NCI-H345 treated with DMSO at 0.1 percent for 48 hours (cell line): ENCODE results near the gene EFCAB9.
"Not testable (repeated sequence)": the region's sequence is repeated elsewhere in the genome, so short reads cannot be mapped to it uniquely, and the experiment has no call there.

Experiments used
- DNase-seq: peaks from one replicate; lab custom pipeline; 2025; ENCODE audit not compliant: unreplicated experiment; lab: John Stamatoyannopoulos, UW

Gene EFCAB9

GRCh38 chr5:172188033-172188892, 5.7 kb upstream of the EFCAB9 start, which contains the start of gene STK10:
TSS of gene STK10 (minus strand) at chr5:172188224. CDS start at chr5:172188042, 182 bp downstream.
- DNase-seq = peak; percentile 80

DNA sequence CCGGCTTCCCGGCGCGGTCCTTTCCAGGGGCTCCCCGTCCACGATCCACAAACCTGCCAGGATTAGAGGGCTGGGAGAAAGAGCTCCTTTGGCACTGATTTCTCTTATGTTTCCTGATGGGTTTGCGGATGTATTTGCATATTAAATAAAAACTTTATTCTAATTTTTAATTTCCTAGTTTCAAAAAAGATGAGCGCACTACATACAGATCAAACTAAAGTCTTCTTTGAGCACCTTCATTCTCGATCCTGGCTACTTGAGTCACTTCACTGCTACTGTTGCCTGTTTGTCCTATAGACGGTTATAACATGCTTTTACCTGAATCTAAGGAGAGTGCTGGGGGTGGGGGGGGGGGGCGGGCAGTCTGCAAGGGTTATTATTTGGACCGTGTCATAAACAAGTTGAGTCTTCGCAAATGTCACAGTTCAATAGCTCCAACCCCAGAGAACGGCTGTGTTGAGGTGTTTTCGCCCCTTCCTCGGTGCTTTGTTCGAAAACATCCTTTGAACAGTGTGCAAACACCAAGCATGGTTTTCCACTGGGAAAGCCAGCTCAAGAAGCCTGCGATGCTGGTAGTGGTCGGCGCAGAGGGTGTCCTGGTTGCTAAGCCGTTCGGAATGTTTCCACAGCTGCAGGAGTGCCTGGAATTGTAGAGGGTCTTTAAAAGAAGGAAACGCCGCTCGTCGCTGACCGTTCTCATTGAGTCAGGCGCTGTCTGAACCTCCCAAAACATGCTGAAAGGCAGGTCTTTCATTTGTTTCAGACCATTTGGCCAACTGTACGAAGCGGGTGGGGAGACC, 4.9 kb upstream of the EFCAB9 start:
- DNase-seq = no peak

- no peak for DNase-seq
Observed at GRCh38 chr5:172189693-172190296, 4.2 kb upstream of the EFCAB9 start.

DNA sequence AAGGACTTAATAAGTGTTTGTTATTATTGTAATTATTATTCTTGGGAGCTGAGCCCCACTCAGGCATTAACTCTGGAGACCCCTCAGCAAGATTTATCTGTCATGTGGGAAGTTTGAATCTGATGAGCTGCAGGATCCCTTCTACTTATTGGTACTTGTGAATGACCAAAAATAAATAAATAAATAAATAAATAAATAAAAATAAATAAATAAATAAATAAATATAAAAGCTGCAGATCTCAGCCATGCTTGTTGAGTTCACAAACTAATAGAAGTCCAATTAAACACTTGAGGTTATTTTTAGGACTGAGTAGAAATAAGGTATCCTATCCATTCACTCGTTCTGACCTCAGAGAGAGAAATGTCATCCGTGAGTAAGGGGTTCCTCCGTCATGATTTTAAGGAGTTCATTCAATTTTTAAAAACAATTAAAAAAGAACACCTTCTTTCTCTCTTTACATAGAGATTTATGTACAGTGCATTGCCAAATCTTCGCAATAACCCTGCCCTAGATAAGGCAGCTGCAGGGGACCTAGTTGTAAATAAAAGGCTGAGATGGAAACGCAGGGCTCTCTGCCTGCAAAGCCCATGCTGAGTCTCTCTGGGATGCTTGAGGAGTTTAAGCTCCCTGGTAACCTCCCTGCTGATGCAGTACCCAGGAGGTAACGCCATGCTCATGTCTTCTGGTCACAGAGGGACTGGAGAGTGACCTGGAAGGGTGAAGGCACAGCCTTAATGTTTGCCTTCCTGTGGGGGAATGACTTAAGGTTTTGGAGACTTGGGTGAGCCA, 1.2 kb downstream of the EFCAB9 start:
- DNase-seq = no peak

DNA sequence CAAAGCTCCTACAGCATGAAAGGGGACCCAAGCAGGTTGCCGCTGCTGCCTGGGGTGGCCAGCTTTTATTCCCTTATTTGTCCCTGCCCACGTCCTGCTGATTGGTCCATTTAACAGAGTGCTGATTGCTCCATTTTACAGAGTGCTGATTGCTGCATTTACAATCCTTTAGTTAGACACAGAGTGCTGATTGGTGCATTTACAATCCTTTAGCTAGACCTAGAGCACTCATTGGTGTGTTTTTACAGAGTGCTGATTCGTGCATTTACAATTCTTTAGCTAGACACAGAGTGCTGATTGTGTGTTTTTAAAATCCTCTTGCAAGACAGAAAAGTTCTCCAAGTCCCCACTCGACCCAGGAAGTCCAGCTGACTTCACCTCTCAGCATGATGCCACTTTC, 3.8 kb downstream of the EFCAB9 start:
- not testable (repeated sequence) for DNase-seq

GRCh38 chr5:172199446-172199845, 5.5 kb downstream of the EFCAB9 start:
- DNase-seq = no peak

- DNase-seq = no peak
Observed at GRCh38 chr5:172200476-172200875, 6.5 kb downstream of the EFCAB9 start.

- DNase-seq = not testable (repeated sequence)
Observed at GRCh38 chr5:172205984-172206383, 12.0 kb downstream of the EFCAB9 start.

DNA sequence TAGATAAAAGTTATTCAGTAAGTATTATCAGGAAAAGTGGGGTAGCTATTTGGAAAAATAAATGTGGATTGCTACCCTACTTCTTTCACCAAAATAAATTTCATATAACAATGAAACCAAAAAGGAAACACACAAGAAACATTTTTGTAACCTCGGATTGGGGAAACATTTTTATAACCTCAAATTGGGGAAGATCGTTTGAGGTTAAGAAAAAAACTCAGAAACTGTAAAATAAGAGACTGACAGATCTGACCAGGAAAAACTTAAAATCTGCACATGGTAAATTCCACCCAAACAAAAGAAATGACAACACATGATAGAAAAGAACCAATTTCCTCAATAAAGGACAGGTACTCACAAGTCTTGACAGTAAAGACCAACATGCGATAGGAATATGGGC, 13.5 kb downstream of the EFCAB9 start:
- no peak for DNase-seq

DNA sequence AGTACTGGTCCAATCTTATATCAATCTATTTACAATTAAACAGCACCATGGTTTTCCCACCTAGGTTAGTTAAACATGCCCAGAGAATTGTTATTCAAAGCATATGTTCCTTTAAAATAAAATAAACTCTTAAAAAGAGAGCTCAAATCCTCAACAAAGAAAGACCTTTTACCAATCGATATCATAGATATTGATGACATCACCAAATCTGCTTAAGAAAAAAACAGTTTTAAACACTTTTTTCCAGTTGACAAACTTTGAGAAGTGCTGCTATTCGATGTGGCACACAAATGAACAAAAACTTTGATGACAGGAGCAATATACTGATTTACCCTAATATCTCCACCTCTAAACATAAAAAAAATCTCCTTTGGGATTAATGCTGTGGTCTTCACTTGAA, 15.7 kb downstream of the EFCAB9 start:
- DNase-seq = no peak

GRCh38 chr5:172211676-172212075, 17.7 kb downstream of the EFCAB9 start:
- DNase-seq = no peak

GRCh38 chr5:172213126-172213525, 19.2 kb downstream of the EFCAB9 start:
- no peak for DNase-seq

DNA sequence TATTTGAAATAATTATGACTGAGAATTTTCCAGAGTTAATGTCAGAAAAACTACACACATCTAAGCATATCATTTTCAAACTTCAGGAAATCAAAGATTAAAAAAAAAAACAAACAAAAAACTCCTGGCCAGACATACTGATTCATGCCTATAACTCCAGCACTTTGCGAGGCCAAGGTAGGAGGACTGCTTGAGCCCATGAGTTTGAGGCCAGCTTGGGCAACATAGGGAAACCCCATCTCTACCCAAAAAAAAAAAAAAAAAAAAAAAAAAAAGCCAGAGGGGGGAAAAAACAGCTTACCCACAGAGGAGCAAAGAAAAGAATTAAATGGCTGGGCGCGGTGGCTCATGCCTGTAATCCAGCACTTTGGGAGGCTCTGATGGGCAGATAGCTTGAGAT, 22.4 kb downstream of the EFCAB9 start:
- DNase-seq = no peak

DNA sequence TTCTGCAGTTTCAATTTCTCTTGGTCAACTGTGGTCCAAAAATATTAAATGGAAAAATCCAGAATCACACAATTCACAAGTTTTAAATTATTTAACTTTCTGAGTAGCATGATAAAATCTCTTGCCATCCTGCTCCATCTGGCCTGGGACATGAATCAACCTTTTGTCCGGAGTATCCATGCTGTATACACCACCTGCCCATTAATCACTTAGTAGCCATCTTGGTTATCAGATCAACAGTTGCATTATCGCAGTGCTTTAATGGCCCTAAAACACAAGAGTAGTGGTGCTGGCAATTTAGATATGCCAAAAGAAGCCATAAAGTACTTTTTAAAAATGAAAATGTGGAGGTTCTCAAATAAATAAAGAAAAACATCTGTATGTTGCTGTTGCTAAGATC, 25.3 kb downstream of the EFCAB9 start:
- no peak for DNase-seq

GRCh38 chr5:172223901-172224873, 30.2 kb downstream of the EFCAB9 start:
- DNase-seq = no peak

GRCh38 chr5:172224996-172225395, 31.0 kb downstream of the EFCAB9 start:
- DNase-seq = no peak

DNA sequence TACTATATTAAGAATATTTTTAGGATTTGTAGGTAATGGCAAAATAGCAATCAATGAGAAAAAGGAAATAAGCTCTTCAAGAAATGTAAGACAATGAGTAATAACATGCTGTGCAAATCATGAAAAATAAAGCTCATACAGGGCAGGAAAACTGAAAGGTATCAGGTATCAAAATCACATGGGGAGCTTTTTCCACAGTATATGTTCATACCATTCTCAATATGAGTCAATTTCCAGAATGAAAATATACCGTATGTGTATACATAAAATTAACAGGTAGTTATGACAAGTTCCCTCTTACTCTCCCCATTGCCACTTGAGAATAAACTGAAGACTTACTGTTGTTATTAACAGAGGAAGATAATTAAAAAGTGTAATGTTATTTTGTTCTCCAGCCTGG, 35.9 kb downstream of the EFCAB9 start:
- DNase-seq = no peak

- no peak for DNase-seq
Observed at GRCh38 chr5:172234031-172234430, 40.1 kb downstream of the EFCAB9 start.

DNA sequence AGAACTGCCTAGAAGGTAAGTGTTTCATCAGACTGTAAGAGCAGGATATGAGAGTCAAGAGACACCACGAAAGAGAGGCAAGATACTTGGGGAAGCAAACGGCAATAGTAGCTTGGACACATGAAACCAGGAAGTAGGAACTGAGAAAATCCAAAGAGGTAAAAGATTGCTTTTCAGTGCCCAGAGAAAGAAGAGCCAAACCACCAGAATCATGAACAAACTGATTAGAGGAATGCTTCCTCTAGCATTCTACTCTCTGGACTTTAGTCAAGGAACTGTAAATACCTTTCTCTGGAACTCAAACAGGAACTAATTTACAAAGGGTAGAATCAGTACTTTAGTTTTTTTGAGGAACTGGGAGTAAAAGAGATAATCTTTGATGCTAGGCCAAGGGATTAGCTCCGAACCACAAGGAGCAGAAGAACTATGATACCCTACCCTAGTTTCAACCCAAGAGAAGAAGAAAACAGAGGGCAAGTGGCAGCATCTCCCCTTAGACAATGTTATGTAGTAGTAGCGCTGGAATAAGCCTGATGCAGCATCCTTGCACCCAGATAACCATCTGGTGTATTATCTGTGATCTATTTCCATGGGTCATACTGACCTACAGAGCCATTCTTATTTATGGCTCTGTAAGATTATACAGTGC, 41.3 kb downstream of the EFCAB9 start:
- no peak for DNase-seq
